Nucleus accumbens (tissue), 56 donors: ENCODE measurements around the gene XPO6.

Experiments used
- DNase-seq, 56 donors: peaks; one replicate each; lab custom pipeline; 2025; lab: John Stamatoyannopoulos, UW

Gene XPO6

DNA sequence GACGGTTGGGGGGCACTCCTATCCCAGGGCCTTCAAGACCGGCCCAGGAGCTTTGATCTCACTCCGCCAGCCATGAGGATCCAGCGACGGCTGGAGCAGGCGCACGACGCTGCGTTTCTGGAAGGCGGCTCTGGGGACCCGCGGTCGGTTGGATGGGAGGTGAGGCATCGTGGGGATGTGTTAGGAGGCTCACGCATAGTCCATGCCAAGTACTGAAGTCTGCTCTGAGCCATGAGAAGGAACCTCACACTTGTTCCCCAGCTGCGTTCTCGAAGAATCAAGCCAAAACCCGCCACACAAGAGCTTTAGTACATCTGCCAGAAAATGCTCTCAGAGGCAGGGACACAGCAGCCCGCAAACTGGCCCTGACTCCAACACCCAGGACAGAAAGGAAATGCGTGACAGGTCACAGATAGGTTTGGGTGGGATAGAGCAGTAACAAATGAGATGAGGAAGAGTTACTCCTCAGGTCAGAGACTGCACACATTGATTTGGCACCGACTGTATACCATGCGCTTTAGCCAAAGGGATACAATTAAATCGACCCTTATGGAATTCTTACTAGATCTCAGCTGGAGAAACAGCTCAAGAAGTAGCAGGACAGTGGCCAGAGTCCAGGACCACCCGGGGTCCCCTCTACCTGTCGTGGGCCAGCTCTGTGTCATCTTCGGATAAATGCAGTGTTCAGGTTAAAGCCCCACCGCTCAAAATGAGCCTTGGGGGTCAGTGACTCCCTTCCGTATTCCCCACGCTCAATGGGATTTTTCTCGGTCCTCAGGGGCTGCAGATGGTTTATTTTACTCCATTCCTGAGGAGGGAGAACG is 141.6 kb downstream of the XPO6 start:
- no peak for DNase-seq

DNA sequence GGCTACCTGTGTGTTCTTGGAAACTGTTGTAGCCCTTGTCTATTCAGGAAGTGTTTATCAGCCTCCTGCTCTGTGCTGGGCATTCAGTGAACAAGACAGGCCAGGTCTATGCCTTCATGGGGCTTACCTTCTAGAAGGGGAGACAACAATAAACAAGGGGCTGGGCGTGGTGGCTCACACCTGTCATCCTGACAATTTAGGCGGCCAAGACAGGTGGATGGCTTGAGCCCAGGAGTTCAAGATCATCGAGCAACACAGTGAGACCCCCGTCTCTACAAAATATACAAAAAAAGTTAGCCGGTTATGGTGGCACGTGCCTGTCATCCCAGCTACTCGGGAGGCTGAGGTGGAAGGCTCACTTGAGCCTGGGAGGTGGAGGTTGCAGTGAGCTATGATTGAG is 142.8 kb downstream of the XPO6 start:
- no peak for DNase-seq

DNA sequence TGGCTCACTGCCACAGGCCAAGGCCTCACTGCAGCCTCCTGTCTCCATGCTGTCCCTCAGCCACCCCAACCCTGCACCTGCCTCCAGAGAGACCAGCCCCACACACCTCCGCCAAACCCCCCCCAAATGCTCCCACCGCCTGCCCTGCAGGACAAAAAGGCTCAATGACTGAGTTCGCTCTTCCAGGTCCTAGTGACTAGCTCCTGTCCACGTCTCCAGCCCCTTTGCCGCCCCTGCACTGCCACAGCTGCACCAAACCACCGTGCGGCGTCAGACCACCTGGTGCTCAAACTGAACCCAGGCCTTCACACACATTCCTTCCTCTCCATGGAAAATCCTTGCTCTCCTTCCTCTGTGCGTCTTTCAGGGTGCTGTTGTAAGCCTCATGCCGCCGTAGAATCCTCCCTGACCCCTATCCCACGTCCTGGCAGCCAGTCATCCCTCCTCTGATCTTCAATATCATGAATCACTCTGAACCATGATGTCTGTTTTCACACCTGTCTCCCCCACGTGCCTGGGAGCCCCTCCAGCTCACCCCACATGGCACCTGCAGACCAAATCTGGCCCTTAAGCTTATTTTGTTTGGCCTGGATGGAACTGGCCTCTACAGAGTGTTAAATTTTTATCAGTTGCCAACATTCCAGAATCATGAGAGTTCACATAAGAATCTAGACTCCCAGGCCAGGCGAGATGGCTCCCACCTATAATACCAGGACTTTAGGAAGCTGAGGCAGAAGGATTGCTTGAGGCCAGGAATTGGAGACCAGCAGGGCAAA is 144.0 kb downstream of the XPO6 start:
- DNase-seq, result no peak

DNA sequence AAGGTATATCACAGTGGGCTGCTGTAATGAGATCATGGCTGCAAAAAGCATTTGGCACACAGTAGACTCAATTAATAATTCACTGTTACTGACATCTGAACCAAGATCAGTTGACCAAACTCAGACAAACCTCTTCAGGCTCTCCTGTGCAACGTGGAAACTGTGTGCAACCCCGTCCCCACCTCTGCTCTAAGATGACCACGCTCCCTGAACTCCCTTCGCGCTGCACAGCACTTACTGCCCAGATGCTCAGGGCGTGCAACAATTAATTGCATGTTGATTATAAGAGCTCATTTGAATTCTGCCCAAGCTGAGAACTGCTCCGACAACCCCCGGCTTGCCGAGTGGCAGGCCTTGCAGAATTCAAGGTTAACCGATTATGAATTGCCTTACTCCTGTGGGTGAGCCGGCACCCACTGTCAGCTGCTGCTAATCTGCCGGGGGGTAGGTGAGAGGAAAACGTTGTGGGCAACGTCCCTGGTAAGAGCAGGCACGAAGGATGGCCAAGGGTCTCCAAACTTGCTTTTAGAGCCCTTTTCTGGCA is 147.0 kb downstream of the XPO6 start:
- no peak for DNase-seq

DNA sequence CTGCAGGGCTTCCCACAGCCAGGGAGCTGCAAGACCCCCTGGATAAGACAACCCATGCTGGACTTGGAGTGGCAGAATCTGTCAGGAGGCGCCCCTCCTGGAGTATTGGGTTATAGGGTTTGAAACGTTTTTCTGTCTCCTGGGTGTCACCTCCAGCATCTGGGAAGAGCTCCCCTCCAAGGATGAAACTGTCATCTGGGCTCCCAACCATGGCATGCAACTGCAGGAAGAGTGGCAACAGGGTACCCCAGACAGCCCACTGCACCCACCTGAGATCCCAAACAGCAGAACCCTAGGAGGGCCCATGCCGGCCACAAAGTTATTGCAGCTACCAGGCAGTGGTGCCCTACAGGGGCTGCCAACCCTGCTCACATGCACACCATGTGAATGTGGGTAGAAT is 147.6 kb downstream of the XPO6 start:
- peak in 1 of 56 donors; percentile 24 for DNase-seq

DNA sequence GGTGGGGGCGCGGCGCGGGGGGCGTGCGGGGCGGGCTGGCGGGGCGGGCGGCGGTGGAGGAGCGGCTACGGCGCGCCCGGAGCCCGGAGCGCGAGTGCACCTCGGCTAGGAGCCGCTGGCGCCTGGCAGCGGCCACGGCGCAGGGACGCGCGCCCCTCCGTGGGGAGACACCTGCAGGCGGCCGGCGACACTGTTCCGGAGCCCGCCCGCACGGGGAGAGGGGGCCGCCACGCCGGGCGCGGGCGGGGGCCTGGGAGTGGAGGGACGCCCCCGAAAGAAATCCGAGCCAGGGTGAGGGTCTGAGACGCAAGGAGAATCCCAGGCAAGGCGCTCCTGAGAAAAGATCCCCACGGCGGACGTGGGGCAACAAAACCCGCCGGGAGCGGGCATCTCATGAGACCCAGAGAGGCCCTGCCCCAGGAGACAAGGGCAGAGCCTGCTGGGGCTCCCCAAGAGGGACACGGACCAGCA is 148.1 kb downstream of the XPO6 start, which contains the start of gene GSG1L:
GSG1L (minus strand) TSS at position 124 of the 471 bp plus-strand sequence. CDS start 290 bp downstream, outside the sequence.
- peak in 6 of 56 donors; percentile 4 to 26 (median 12) for DNase-seq

DNA sequence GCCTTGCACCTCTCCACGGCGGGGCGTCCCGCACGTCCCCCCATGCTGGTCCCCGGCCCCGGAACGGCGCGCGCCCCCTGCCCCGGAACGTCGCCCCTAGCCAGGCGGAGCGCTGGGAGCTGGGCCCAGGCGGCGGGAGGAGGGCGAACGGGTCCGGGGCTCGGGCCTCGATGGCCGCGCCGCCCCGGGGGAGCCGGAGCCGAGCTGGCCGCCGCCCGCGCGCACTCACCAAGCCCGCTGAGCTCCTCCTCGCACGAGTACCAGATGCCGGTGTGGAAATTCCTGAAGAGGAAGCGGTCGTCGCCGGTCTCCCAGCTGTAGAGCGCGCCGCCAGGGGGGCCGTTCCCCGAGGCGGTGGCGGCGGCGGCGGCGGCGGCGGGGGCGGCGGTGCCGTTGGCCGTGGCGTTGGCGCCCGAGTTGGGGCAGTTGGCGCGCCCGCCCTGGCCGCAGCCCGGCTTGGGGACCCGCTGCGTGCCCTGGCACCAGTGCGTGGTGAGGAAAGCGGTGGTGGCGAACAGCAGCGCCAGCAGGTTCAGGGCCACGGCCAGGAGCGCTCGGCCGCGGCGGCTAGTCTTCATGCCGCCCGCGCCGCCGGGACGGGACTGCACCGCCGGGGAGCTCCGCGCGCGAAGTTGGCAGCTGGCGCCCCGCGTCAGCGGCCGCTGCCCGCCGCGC is 148.8 kb downstream of the XPO6 start:
- peak in 2 of 56 donors; percentile 8 to 29 for DNase-seq

DNA sequence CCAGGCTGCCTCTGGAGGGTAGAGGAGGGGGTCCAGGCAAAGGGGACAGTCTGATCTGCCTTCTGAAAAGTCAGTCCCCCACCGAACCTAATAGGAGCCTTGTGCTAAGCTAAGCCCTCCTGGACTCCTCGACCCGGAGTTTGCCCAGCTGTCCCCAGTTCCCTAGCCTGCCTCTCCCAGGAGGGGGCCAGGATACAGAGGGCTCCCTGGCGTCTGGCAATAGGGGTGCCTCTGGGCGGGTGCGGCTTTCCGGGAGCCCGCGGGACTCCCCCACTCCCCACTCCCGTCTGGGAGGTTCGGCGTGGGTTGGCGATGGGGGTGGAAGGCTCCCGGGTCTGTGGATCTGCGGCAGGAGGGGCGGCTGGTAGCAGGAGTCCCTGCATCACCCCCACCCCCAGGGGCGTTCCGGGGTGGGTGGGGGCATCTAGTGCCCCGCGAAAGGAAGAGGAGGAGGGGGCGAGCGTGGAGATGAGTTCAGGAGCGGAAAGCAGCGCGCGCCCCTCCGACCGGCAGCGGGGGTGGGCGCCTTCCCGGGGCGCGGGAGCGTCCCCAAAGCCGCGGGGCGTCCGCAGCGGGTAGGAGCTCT is 149.4 kb downstream of the XPO6 start:
- DNase-seq, result peak in 3 of 56 donors; percentile 4 to 37 (median 18)

DNA sequence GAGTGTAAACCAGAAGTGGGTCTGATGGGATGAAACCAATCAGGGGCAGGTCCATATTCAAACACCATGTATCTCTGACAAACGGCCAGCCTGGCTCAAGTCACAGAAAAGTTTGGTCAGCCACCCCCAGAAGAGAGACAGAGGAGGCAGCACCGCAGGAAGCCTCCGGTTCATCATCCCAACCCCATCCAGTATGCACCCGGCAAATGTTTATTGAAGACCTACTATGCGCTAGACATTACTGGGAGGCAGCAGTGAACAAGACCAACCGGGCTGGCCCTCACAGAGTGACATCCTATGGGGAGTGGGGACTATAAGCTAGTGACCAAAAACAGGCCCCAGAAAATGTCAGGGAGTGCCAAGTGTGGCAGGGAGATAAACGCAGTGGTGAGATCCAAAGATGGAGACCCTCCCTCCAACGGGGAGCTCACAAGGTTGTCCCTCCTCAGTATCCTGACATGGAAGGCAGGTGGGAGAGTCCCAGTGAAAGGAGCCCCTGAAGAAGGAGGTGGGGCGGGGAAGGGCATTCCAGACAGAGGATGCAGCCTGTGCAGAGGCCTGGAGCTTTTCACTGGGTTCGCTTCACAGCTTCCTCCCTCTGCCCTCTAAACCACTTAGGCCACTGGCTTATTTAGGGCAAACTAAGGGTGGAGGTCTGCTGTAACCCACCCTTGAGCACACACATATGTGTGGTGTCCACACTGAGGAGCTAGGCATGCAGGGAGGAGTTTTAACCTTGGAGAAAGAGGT is 150.2 kb downstream of the XPO6 start:
- DNase-seq, result no peak

DNA sequence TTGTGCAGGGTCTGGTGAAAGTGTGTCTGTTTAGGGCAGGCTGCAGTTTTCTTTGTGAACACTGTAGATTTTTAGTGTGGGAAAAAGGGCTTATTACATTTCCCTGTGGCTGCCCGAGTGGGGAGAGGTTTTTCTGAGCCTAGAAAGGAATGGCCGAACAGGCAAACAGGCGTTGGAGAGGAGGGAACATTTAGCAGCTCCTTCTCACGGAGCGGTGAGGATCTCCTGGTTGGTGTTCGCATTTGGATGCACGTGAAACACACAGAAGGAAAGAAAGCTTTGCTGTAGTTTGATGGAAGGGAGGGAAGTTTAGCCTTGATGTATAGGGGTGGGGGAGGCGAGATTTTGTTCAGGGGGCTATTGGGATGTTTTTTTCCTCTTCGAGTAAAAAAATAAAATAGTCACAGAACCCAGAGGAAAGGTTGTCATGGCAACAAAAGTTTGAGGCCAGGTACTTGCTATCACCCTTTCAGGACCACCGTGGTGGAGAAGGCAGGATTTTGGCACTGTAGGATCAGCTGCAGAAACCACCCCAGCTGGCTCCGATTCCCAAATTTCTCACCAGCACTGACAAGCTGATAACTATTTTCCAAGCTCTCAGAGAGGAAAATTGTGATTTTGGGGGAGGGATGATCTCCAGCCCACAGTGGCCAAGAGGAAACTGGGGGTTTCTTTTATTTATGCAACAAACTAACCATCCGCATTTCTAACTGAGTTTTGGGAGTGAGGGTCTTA is 151.8 kb downstream of the XPO6 start:
- DNase-seq, result peak in 1 of 56 donors; percentile 15

DNA sequence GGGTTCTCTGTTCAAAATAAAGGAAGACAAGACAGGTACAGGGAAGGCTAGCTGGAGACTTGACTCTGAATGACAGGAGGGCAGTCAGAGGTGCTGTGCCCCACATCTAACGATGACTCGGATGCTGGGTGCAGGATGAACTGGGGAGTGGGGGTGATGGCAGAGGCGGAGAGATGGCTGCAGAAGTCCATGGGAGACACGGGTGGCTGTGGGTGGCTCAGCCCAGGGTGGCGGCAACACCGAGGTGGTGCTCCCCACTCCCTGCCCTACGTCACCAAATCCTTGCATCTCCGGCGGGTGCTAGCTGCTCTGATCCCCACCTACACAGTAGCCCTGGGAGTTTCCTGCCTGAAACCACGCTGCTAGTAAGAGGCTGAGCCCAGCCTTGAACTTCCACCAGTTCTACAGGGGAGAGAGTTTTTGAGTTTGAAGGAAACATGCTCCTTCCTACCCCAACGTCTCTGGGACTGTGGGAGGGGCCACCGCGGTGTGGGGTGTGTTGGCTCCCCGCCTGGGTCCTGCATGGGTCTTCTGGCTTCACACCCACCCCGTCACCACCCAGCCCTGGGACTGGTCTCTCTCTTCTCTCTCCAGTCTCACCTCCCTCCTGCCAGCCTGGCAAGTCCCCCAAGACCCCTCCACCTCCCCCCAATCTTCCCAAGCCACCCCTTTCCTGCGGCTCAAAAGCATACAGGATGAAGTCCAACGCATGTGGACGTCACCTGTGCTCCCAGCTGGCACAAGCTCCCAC is 152.8 kb downstream of the XPO6 start:
- no peak for DNase-seq

DNA sequence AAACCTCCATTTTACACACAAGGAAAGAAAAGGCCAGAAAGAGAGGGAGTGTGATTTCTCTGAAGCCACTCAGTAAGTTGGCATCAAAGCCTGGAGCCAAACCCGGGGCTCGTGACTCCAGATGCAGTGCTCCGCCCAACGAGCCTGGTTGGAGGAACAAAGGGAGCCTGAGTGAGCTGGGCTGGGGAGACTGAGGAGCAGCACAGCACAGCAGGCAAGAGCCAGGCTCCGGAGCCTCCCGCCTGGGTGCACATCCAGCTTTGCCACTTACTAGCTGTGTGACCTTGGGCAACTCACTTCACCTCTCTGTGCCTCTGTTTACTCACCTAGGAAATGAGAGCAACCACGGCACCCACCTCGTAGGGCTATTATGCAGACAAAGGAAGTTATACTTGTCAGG is 153.8 kb downstream of the XPO6 start:
- DNase-seq, result no peak

DNA sequence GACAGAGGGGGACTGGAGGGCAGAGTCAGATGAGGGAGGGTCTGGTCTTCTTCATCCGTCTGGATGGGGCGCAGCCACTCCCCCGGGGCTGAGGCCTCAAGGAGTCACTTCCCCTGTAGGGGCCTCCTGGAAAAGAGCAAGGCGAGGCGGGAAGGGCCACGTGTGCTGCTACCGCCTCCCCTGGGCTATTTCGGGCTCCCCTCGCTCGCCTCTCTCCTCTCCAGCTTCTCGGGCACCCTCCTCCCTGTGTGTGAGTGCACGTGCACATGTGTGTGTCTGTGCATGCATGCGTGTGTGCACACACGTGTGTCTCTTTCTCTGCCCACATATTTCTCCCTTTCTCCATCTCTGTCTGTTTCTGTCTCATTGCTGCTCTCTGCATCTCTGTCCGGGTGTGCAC is 158.3 kb downstream of the XPO6 start:
- peak in 8 of 56 donors; percentile 8 to 42 (median 24) for DNase-seq

DNA sequence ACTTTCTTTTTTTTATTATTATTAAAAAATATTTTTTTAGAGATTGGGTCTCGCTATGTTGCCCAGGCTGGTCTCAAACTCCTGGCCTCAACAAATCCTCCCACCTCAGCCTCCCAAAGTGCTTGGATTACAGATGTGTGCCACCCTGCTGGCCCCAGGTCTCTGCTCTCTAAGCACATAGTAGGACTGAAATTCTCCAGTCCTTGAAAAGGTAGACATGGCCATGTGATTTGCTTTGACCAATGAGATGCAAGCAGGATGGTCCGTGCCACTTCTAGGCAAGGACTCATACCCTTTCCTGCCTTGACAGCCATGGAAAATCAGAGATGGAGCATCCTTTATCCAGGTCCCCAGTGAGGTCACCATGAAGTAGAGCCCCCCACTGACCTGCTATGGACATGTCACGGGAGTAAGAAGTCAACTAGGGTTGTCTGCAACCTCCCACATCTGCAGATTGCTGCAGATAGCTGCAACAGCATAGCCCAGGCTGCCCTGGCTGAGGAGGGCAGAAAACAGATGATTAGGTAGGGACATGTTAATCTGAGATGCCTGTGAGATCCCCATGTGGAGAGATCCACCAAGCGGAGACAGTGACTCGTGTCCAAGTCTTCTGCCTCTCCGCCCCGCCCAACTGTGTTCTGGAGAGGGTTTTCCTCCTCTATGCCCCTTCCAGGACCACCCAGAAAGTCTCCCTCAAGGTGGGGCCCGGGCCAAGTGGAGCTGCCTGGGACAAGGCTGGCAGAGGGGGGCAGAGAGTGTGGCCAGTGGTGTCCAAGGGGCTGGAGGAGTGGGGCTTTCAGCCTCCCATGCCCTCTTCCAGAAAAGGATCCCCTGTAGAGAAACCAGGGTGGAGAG is 159.3 kb downstream of the XPO6 start:
- DNase-seq, result no peak

DNA sequence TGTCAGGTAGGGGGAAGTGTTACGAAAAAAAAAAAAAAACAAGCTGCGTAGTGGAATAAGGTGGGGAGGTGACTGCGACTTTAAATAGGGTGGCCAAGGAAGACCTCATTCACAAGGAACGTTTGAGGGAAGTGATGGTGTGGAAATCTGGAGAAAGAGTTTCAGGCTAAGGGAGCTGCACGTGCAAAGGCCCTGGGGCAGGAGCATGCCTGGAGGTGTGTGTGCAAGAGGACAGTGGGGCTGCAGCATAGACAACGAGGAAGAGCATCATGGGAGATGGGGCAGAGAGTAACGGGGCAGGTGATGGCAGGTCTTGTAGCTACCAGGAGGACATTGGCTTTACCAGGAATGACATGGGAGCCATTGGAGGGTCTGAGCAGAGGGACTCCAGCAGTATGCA is 160.3 kb downstream of the XPO6 start:
- DNase-seq, result no peak
